Stimulated activated naive CD8-positive, alpha-beta T cell treated with anti-CD3 and anti-CD28 coated beads, Interleukin-15, Interleukin-2, amounts not matched to agents 100 U/mL and 50 U/mL, for 24 hours (primary cell): ENCODE measurements around the gene PEF1.
A peak's percentile ranks its signal among the peaks of the same experiment; 100 is the strongest.

Source experiments
- ATAC-seq: fragments of 150-1000 bp; cut with Tn5 transposase; one replicate; pipeline ENCODE4 v1.10.0; 2021
- DNase-seq: peaks from one replicate; pipeline ENCODE4 v3.0.0; 2021

Gene PEF1

GRCh38 chr1:31644560-31645273 is at the start of gene PEF1:
PEF1 (minus strand) TSS chr1:31644876; CDS start chr1:31644864, 12 bp downstream.
- DNase-seq (peak; percentile 99), ATAC-seq (peak; percentile 93)

- no peak for DNase-seq
- ATAC-seq = no peak
These were observed 48.6 kb upstream of the PEF1 start for GRCh38 chr1:31693231-31693630.

- no peak for DNase-seq
- no peak for ATAC-seq
These were observed 47.3 kb upstream of the PEF1 start for GRCh38 chr1:31691951-31692350.

GRCh38 chr1:31691446-31691845 is 46.8 kb upstream of the PEF1 start:
- ATAC-seq (no peak), DNase-seq (no peak)

GRCh38 chr1:31690921-31691320 is 46.2 kb upstream of the PEF1 start:
- ATAC-seq (no peak), DNase-seq (no peak)

- no peak for ATAC-seq
- no peak for DNase-seq
These were observed 45.2 kb upstream of the PEF1 start for GRCh38 chr1:31689854-31690253.

- DNase-seq (no peak), ATAC-seq (no peak)
These were observed 44.7 kb upstream of the PEF1 start for GRCh38 chr1:31689379-31689778.

- DNase-seq = no peak
- no peak for ATAC-seq
These were observed 43.7 kb upstream of the PEF1 start for GRCh38 chr1:31688233-31688918.

GRCh38 chr1:31687601-31688000 is 42.9 kb upstream of the PEF1 start:
- ATAC-seq (no peak), DNase-seq (no peak)

- DNase-seq (no peak), ATAC-seq (no peak)
These were observed 41.1 kb upstream of the PEF1 start for GRCh38 chr1:31685795-31686194.

- peak; percentile 62 for ATAC-seq
- DNase-seq = no peak
These were observed 39.3 kb upstream of the PEF1 start for GRCh38 chr1:31683997-31684396.

GRCh38 chr1:31681415-31681814 is 36.7 kb upstream of the PEF1 start:
- no peak for ATAC-seq

GRCh38 chr1:31679676-31680230 is 35.1 kb upstream of the PEF1 start:
- no peak for ATAC-seq
- DNase-seq = no peak

More at GRCh38 chr1:31681415-31681814, 36.7 kb upstream of the PEF1 start:
- no peak for DNase-seq

- DNase-seq (no peak), ATAC-seq (no peak)
These were observed 34.4 kb upstream of the PEF1 start for GRCh38 chr1:31679091-31679490.

GRCh38 chr1:31678681-31679080 is 34.0 kb upstream of the PEF1 start:
- DNase-seq (no peak), ATAC-seq (no peak)

- no peak for ATAC-seq
These were observed 33.3 kb upstream of the PEF1 start for GRCh38 chr1:31677949-31678348.

GRCh38 chr1:31677401-31677800 is 32.7 kb upstream of the PEF1 start:
- ATAC-seq (no peak), DNase-seq (no peak)

More at GRCh38 chr1:31677949-31678348, 33.3 kb upstream of the PEF1 start:
- no peak for DNase-seq

GRCh38 chr1:31675756-31676155 is 31.1 kb upstream of the PEF1 start:
- ATAC-seq (no peak), DNase-seq (no peak)

- ATAC-seq = no peak
- no peak for DNase-seq
These were observed 30.5 kb upstream of the PEF1 start for GRCh38 chr1:31675161-31675560.

GRCh38 chr1:31674626-31675025 is 29.9 kb upstream of the PEF1 start:
- DNase-seq = no peak

GRCh38 chr1:31673433-31673832 is 28.8 kb upstream of the PEF1 start:
- no peak for ATAC-seq
- DNase-seq = no peak

More at GRCh38 chr1:31674626-31675025, 29.9 kb upstream of the PEF1 start:
- no peak for ATAC-seq

- no peak for DNase-seq
- ATAC-seq = no peak
These were observed 28.3 kb upstream of the PEF1 start for GRCh38 chr1:31672986-31673385.

GRCh38 chr1:31671561-31672201 is 27.0 kb upstream of the PEF1 start:
- ATAC-seq = no peak
- DNase-seq = no peak
